ENCODE results near the gene CHSY3. TPM values are rescaled to one million over a fixed set of nuclear protein-coding genes. Genes with fewer than 3 reads are reported as not detected.

CHSY3 gene
- total RNA-seq, 2 donors from 2014 or later: 0.09 to 2.0 TPM

GRCh38 chr5:130068988-130069387 is 164.7 kb downstream of the CHSY3 start:
- Histone ChIP-seq H3K4me1 (replicated peaks) (no peaks in the 10 kb centered on the region), H3K36me3 (no peaks in the 10 kb centered on the region), H3K4me3 (no peak overlapping the region), H3K9me3 (no peaks in the 10 kb centered on the region), H3K27me3 (replicated peaks; ENCODE audit: insufficient read depth) (no peaks in the 10 kb centered on the region), H3K27ac (no peak overlapping the region)
- no peak for TF ChIP-seq POLR2AphosphoS5 (IDR thresholded peaks at IDR 0.05)
- TF ChIP-seq CTCF (IDR thresholded peaks at IDR 0.05): no peak
- TF ChIP-seq POLR2A (IDR thresholded peaks at IDR 0.05): no peak
- no peak for DNase-seq (ENCODE audit: low spot score)
- WGBS: 47% methylated on average over 1 of the region's 1 CpG
- intact Hi-C loops (cut with DNase I): no loop called here

GRCh38 chr5:130074820-130075219 is 170.6 kb downstream of the CHSY3 start:
- Histone ChIP-seq H3K4me1 (replicated peaks) (no peaks in the 10 kb centered on the region), H3K27me3 (replicated peaks; ENCODE audit: insufficient read depth) (no peaks in the 10 kb centered on the region), H3K9me3 (no peaks in the 10 kb centered on the region), H3K27ac (no peak overlapping the region), H3K36me3 (no peaks in the 10 kb centered on the region), H3K4me3 (no peak overlapping the region)
- TF ChIP-seq POLR2A (IDR thresholded peaks at IDR 0.05) (no peak), CTCF (IDR thresholded peaks at IDR 0.05) (no peak), POLR2AphosphoS5 (IDR thresholded peaks at IDR 0.05) (no peak)
- WGBS: 46% methylated on average over 3 of the region's 3 CpGs
- no peak for DNase-seq (ENCODE audit: low spot score)
- intact Hi-C loops (cut with DNase I): loop anchor here (5.0 kb wide), 1 partner anchor 87 kb away; no protein-coding TSS in a partner anchor

GRCh38 chr5:130077007-130077406 is 172.7 kb downstream of the CHSY3 start:
- Histone ChIP-seq H3K4me3 (no peak overlapping the region), H3K27ac (no peak overlapping the region), H3K9me3 (no peaks in the 10 kb centered on the region), H3K4me1 (replicated peaks) (no peaks in the 10 kb centered on the region), H3K36me3 (no peaks in the 10 kb centered on the region), H3K27me3 (replicated peaks; ENCODE audit: insufficient read depth) (no peaks in the 10 kb centered on the region)
- no peak for TF ChIP-seq POLR2A (IDR thresholded peaks at IDR 0.05)
- no peak for TF ChIP-seq POLR2AphosphoS5 (IDR thresholded peaks at IDR 0.05)
- 73% methylated on average over 2 of the region's 2 CpGs for WGBS
- DNase-seq (ENCODE audit: low spot score): no peak
- intact Hi-C loops (cut with DNase I): loop anchor here (5.0 kb wide), 1 partner anchor 85 kb away; no protein-coding TSS in a partner anchor

- DNase-seq (ENCODE audit: low spot score): no peak
- Histone ChIP-seq H3K27ac (no peak overlapping the region), H3K36me3 (no peaks in the 10 kb centered on the region), H3K4me1 (replicated peaks) (no peaks in the 10 kb centered on the region), H3K27me3 (replicated peaks; ENCODE audit: insufficient read depth) (no peaks in the 10 kb centered on the region), H3K9me3 (no peaks in the 10 kb centered on the region), H3K4me3 (no peak overlapping the region)
- WGBS: 71% methylated on average over 3 of the region's 3 CpGs
- no peak for TF ChIP-seq CTCF (IDR thresholded peaks at IDR 0.05)
- TF ChIP-seq POLR2AphosphoS5 (IDR thresholded peaks at IDR 0.05): no peak
- TF ChIP-seq POLR2A (IDR thresholded peaks at IDR 0.05): no peak
- intact Hi-C loops (cut with DNase I): loop anchor here (5.0 kb wide), 1 partner anchor 84 kb away; no protein-coding TSS in a partner anchor
Measured at GRCh38 chr5:130078661-130079060, 174.4 kb downstream of the CHSY3 start.

- H3K9me3 ChIP-seq: no peaks in the 10 kb centered on the region
- no peak for DNase-seq (ENCODE audit: low spot score)
- TF ChIP-seq POLR2A (IDR thresholded peaks at IDR 0.05): no peak
- TF ChIP-seq CTCF (IDR thresholded peaks at IDR 0.05): no peak
- TF ChIP-seq POLR2AphosphoS5 (IDR thresholded peaks at IDR 0.05): no peak
- H3K27me3 ChIP-seq (replicated peaks; ENCODE audit: insufficient read depth): no peaks in the 10 kb centered on the region
- intact Hi-C loops (cut with DNase I): no loop called here
- H3K4me1 ChIP-seq (replicated peaks): no peaks in the 10 kb centered on the region
- no peaks in the 10 kb centered on the region for H3K36me3 ChIP-seq
- 41% methylated on average over 8 of the region's 8 CpGs for WGBS
- H3K27ac ChIP-seq: no peak overlapping the region
- H3K4me3 ChIP-seq: no peak overlapping the region
Measured at GRCh38 chr5:130090569-130091270, 186.5 kb downstream of the CHSY3 start.
